Mesenchymal stem cell (in vitro differentiated cells and primary cell): ENCODE results near the gene MYL6.

Source experiments
- DNase-seq: peaks from one replicate; pipeline ENCODE4 v3.0.0-alpha.2; 2013
- H2AFZ ChIP-seq: one replicate; pipeline ENCODE4 v1.6.1; 2013; ENCODE audit warnings: low read depth, mild to moderate bottlenecking, control low read depth, inconsistent platforms, low read length, moderate library complexity
- H2AK5ac ChIP-seq: 2 replicates; pipeline ENCODE4 v1.6.1; 2013; ENCODE audit warnings: low read length, moderate library complexity, mild to moderate bottlenecking, inconsistent platforms; ENCODE audit not compliant: severe bottlenecking
- H2BK120ac ChIP-seq: one replicate; pipeline ENCODE4 v1.6.1; 2013; ENCODE audit warnings: low read depth, mild to moderate bottlenecking, inconsistent platforms, low read length, moderate library complexity
- H2BK12ac ChIP-seq, 2 experiments: one replicate each; pipeline ENCODE4 v1.6.1; 2013; ENCODE audit warnings: inconsistent platforms in 2 of 2, low read length in 2 of 2, mild to moderate bottlenecking in 2 of 2, moderate library complexity in 2 of 2, control low read depth in 1 of 2
- H2BK15ac ChIP-seq: one replicate; pipeline ENCODE4 v1.6.1; 2013; ENCODE audit warnings: mild to moderate bottlenecking, low read depth, inconsistent platforms; ENCODE audit not compliant: poor library complexity, severe bottlenecking
- H2BK5ac ChIP-seq: 2 replicates; pipeline ENCODE4 v1.6.1; 2013; ENCODE audit warnings: low read depth, mild to moderate bottlenecking, low read length, control low read depth, inconsistent platforms; ENCODE audit not compliant: poor library complexity, severe bottlenecking
- H3K14ac ChIP-seq, 2 experiments: one replicate each; pipeline ENCODE4 v1.6.1; 2013; ENCODE audit warnings: inconsistent platforms in 2 of 2, low read length in 2 of 2, control low read depth in 1 of 2, mild to moderate bottlenecking in 1 of 2, moderate library complexity in 1 of 2
- H3K18ac ChIP-seq, 2 experiments: one replicate each; pipeline ENCODE4 v1.6.1; 2013; ENCODE audit warnings: inconsistent platforms in 2 of 2, low read length in 2 of 2, control low read depth in 1 of 2, low read depth in 1 of 2, mild to moderate bottlenecking in 1 of 2
- H3K23ac ChIP-seq, 2 experiments: one replicate each; pipeline ENCODE4 v1.6.1; 2013; ENCODE audit warnings: inconsistent platforms in 2 of 2, low read length in 2 of 2, mild to moderate bottlenecking in 2 of 2, moderate library complexity in 2 of 2, control low read depth in 1 of 2
- H3K27ac ChIP-seq: 2 replicates; pipeline ENCODE4 v1.5.1; 2013; ENCODE audit warnings: mild to moderate bottlenecking, moderate library complexity, low read length, control low read depth, inconsistent platforms; ENCODE audit not compliant: poor library complexity, severe bottlenecking
- H3K27me3 ChIP-seq, 2 experiments: 2 replicates each; pipeline versions ENCODE4 v1.6.1 to v1.7.0; 2013; ENCODE audit warnings: low read length in 2 of 2, mild to moderate bottlenecking in 2 of 2, moderate library complexity in 2 of 2, control low read depth in 1 of 2, inconsistent platforms in 1 of 2; ENCODE audit not compliant: control insufficient read depth in 1 of 2, insufficient read depth in 1 of 2
- H3K36me3 ChIP-seq, 2 experiments: 2 replicates each; pipeline versions ENCODE4 v1.6.1 to v1.7.0; 2013; ENCODE audit warnings: low read length in 2 of 2, control low read depth in 1 of 2, inconsistent platforms in 1 of 2, low read depth in 1 of 2, mild to moderate bottlenecking in 1 of 2; ENCODE audit not compliant: insufficient read depth in 2 of 2, control insufficient read depth in 1 of 2
- H3K4ac ChIP-seq, 2 experiments: one replicate each; pipeline ENCODE4 v1.6.1; 2013; ENCODE audit warnings: inconsistent platforms in 2 of 2, low read length in 2 of 2, mild to moderate bottlenecking in 2 of 2, moderate library complexity in 2 of 2, control low read depth in 1 of 2, low read depth in 1 of 2
- H3K4me1 ChIP-seq: 2 replicates; pipeline ENCODE4 v1.6.1; 2013; ENCODE audit warnings: low read depth, low read length, control low read depth; ENCODE audit not compliant: control insufficient read depth, insufficient read depth
- H3K4me2 ChIP-seq: 2 replicates; pipeline ENCODE4 v1.6.1; 2013; ENCODE audit warnings: low read length, mild to moderate bottlenecking, inconsistent platforms; ENCODE audit not compliant: poor library complexity, severe bottlenecking
- H3K4me3 ChIP-seq, 2 experiments: 2 replicates each; pipeline versions ENCODE4 v1.5.1 to v1.7.0; 2013; ENCODE audit warnings: low read length in 2 of 2, mild to moderate bottlenecking in 2 of 2, control low read depth in 1 of 2, low read depth in 1 of 2; ENCODE audit not compliant: insufficient read depth in 1 of 2
- H3K79me1 ChIP-seq: replicated peaks from 2 replicates; pipeline ENCODE4 v1.6.1; 2013; ENCODE audit warnings: mild to moderate bottlenecking, control low read depth, low read length, inconsistent platforms; ENCODE audit not compliant: poor library complexity, severe bottlenecking
- H3K9ac ChIP-seq: 2 replicates; pipeline ENCODE4 v1.7.0; 2013; ENCODE audit warnings: mild to moderate bottlenecking, low read length, moderate library complexity
- H3K9me3 ChIP-seq: 2 replicates; pipeline ENCODE4 v1.7.0; 2013; ENCODE audit warnings: mild to moderate bottlenecking, low read length; ENCODE audit not compliant: control insufficient read depth
- H4K8ac ChIP-seq: one replicate; pipeline ENCODE4 v1.6.1; 2013; ENCODE audit warnings: inconsistent platforms, mild to moderate bottlenecking, low read length, moderate library complexity
- H4K91ac ChIP-seq: one replicate; pipeline ENCODE4 v1.6.1; 2013; ENCODE audit warnings: mild to moderate bottlenecking, low read length, inconsistent platforms
- WGBS: methylation state at CpG from one replicate; pipeline ENCODE4 v1.1.7; 2013; ENCODE audit warnings: mixed read lengths; 5-methylcytosine and 5-hydroxymethylcytosine counted together

MYL6 gene

GRCh38 chr12:56122637-56123036, 35.5 kb upstream of the MYL6 start:
- Histone ChIP-seq H3K79me1 (peaks cover 36% of the 10 kb centered on the region), H3K9me3 (no peaks in the 10 kb centered on the region), H4K91ac (no peak overlapping the region), H2AK5ac (no peak overlapping the region), H3K4ac (no peak overlapping the region), H4K8ac (no peak overlapping the region), H3K27ac (no peak overlapping the region), H2BK5ac (no peak overlapping the region), H2BK120ac (no peak overlapping the region), H2BK15ac (no peak overlapping the region), H2AFZ (no peak overlapping the region), H3K23ac (peak overlapping the region in 1 of 2 experiments; percentile 84), H3K4me3 (no peak overlapping the region), H3K14ac (no peak overlapping the region), H3K18ac (no peak overlapping the region), H3K4me2 (no peak overlapping the region), H3K36me3 (peaks cover 24 to 39% of the 10 kb centered on the region in 2 experiments), H3K4me1 (peaks cover 12% of the 10 kb centered on the region), H3K9ac (peak overlapping the region; percentile 37), H2BK12ac (no peak overlapping the region), H3K27me3 (no peaks in the 10 kb centered on the region)
- WGBS, result 93% methylated on average over 2 of the region's 2 CpGs
- DNase-seq, result peak; percentile 17

GRCh38 chr12:56124133-56124532, 34.0 kb upstream of the MYL6 start:
- no peak overlapping the region for H3K4me2 ChIP-seq
- peak overlapping the region in 1 of 2 experiments; percentile 37 for H3K23ac ChIP-seq
- no peaks in the 10 kb centered on the region for H3K27me3 ChIP-seq
- no peak overlapping the region for H2BK5ac ChIP-seq
- H2AK5ac ChIP-seq, result peak overlapping the region; percentile 23
- no peak overlapping the region for H2BK120ac ChIP-seq
- H3K4me1 ChIP-seq, result peaks cover 4% of the 10 kb centered on the region
- H3K27ac ChIP-seq, result no peak overlapping the region
- H3K18ac ChIP-seq, result no peak overlapping the region
- H3K9me3 ChIP-seq, result no peaks in the 10 kb centered on the region
- H4K8ac ChIP-seq, result no peak overlapping the region
- 93% methylated on average over 4 of the region's 4 CpGs for WGBS
- H3K36me3 ChIP-seq, result peaks cover 24 to 37% of the 10 kb centered on the region in 2 experiments
- no peak overlapping the region for H4K91ac ChIP-seq
- H3K14ac ChIP-seq, result no peak overlapping the region
- H3K9ac ChIP-seq, result no peak overlapping the region
- H2BK12ac ChIP-seq, result no peak overlapping the region
- H3K79me1 ChIP-seq, result peaks cover 34% of the 10 kb centered on the region
- H2AFZ ChIP-seq, result no peak overlapping the region
- no peak overlapping the region for H3K4ac ChIP-seq
- H3K4me3 ChIP-seq, result no peak overlapping the region
- no peak for DNase-seq
- no peak overlapping the region for H2BK15ac ChIP-seq

GRCh38 chr12:56126732-56127239, 31.4 kb upstream of the MYL6 start:
- Histone ChIP-seq H3K27me3 (no peaks in the 10 kb centered on the region), H3K14ac (no peak overlapping the region), H3K4me3 (peak overlapping the region in 1 of 2 experiments; percentile 76), H3K23ac (no peak overlapping the region), H4K8ac (no peak overlapping the region), H3K4me1 (peaks cover 9% of the 10 kb centered on the region), H2BK15ac (no peak overlapping the region), H3K4ac (no peak overlapping the region), H3K18ac (no peak overlapping the region), H4K91ac (no peak overlapping the region), H2BK12ac (no peak overlapping the region), H2AFZ (no peak overlapping the region), H2BK5ac (no peak overlapping the region), H3K36me3 (peaks cover 26 to 34% of the 10 kb centered on the region in 2 experiments), H3K27ac (peak overlapping the region; percentile 23), H3K9ac (peak overlapping the region; percentile 92), H2BK120ac (no peak overlapping the region), H3K4me2 (no peak overlapping the region), H3K9me3 (no peaks in the 10 kb centered on the region), H3K79me1 (peaks cover 36% of the 10 kb centered on the region), H2AK5ac (peak overlapping the region; percentile 31)
- DNase-seq, result no peak
- WGBS, result 93% methylated on average over 3 of the region's 3 CpGs

GRCh38 chr12:56127485-56127887, 30.7 kb upstream of the MYL6 start:
- no peak overlapping the region for H4K91ac ChIP-seq

More at GRCh38 chr12:56127485-56127887, 30.7 kb upstream of the MYL6 start:
- Histone ChIP-seq H3K9ac (peak overlapping the region; percentile 92), H3K14ac (no peak overlapping the region), H3K4me1 (peaks cover 9% of the 10 kb centered on the region), H3K4me3 (peak overlapping the region in 1 of 2 experiments; percentile 76), H2BK15ac (no peak overlapping the region), H3K4me2 (peak overlapping the region; percentile 62), H3K79me1 (peaks cover 36% of the 10 kb centered on the region), H3K4ac (no peak overlapping the region), H2AFZ (no peak overlapping the region), H3K27me3 (no peaks in the 10 kb centered on the region), H3K23ac (no peak overlapping the region), H3K9me3 (no peaks in the 10 kb centered on the region), H4K8ac (no peak overlapping the region), H2BK120ac (no peak overlapping the region), H3K18ac (no peak overlapping the region), H3K36me3 (peaks cover 30 to 37% of the 10 kb centered on the region in 2 experiments), H2AK5ac (no peak overlapping the region), H2BK12ac (no peak overlapping the region), H3K27ac (peak overlapping the region; percentile 50), H2BK5ac (no peak overlapping the region)
- WGBS, result under 1% methylated on average over 3 of the region's 8 CpGs
- DNase-seq, result no peak
